ENCODE data around the gene MMP19.
"Not testable (repeated sequence)": the region's sequence is repeated elsewhere in the genome, so short reads cannot be mapped to it uniquely, and the experiment has no call there.

The MMP19 gene

DNA sequence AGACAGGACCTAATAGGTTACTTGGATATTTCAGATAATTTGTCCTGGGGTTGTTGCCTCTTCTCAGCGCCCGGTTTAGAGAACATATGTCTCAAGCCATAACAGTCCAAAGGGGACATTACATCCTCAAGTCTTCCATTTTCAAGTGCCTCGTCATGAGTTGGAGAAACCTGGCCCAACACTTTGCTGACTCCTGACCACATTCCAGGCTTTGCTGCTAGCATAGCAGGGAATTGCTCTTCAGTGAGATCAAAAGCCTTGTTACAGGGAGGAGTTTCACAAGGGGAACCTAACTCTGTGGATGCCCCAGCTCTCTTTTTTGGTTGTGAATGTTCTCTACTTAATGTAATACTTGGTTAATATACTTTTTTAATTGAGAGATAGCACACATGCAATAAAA, 8.2 kb upstream of the MMP19 start:
- TF ChIP-seq JUND (IDR thresholded peaks at IDR 0.05; ENCODE audit: low read depth), result no peak
- DNase-seq (ENCODE audit: low read depth in 1 of 2, low spot score in 1 of 2), result no peak
- in situ Hi-C loops (cut with HindIII; ENCODE audit: low pct_unique_long_range_greater_than_20kb, low sequenced_read_pairs), result no loop called here

DNA sequence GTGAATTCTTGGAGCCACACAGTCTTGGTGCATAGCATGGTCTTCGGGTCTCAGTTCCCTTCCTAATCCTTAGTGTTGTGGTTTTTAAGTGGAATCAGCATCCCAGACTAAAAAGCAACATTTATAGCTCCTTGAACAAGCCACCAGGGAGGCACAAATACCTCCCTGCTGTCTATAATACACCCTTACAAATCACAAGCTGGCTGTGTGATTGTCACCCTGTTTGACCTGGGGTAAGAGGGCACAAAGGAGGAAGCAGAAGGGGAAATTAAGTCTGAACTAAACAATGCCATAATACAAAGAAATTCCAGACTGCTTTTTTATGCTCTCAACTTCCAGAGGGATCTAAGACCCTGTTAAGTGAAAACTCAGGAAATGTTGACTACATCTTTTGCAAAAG, 7.7 kb upstream of the MMP19 start:
- DNase-seq (ENCODE audit: low read depth in 1 of 2, low spot score in 1 of 2), result no peak
- in situ Hi-C loops (cut with HindIII; ENCODE audit: low pct_unique_long_range_greater_than_20kb, low sequenced_read_pairs), result no loop called here
- TF ChIP-seq JUND (IDR thresholded peaks at IDR 0.05; ENCODE audit: low read depth), result no peak

DNA sequence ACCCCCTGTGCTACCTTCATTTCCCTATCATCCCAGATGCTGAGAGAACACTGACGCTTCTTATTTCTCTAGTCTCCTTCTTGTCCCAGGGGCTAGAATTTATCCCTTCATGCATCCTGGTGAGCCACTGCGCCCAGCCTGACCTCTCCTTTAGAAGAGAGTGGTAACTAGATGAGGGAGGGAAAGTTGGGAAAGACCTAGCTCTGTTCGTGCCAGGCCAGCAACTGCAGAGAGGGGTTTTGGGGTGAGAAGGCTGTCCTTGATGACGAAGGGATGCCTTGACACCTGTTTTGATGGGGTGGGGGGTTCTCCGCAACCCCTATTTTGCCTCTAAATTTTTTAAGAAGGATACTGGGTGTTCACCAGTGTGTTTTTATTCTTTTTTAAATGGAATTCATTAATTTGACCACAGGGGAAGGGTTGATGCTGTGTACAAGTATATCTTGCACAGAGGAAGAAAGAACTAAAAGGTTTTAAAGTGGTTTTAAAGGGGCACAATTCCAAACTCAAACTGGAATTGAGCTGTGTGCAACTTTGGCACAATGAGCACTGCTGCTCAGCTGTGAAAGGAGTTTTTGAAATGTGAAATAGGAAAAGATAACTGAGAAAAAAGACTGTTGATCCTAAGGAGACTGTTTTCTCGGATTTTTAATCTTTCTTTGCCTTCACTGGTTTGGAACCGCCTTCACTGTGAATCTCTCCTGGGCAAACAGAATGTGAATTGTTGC, 7.0 kb upstream of the MMP19 start:
- in situ Hi-C loops (cut with HindIII; ENCODE audit: low pct_unique_long_range_greater_than_20kb, low sequenced_read_pairs), result no loop called here
- no peak for DNase-seq (ENCODE audit: low read depth in 1 of 2, low spot score in 1 of 2)
- no peak for TF ChIP-seq JUND (IDR thresholded peaks at IDR 0.05; ENCODE audit: low read depth)

DNA sequence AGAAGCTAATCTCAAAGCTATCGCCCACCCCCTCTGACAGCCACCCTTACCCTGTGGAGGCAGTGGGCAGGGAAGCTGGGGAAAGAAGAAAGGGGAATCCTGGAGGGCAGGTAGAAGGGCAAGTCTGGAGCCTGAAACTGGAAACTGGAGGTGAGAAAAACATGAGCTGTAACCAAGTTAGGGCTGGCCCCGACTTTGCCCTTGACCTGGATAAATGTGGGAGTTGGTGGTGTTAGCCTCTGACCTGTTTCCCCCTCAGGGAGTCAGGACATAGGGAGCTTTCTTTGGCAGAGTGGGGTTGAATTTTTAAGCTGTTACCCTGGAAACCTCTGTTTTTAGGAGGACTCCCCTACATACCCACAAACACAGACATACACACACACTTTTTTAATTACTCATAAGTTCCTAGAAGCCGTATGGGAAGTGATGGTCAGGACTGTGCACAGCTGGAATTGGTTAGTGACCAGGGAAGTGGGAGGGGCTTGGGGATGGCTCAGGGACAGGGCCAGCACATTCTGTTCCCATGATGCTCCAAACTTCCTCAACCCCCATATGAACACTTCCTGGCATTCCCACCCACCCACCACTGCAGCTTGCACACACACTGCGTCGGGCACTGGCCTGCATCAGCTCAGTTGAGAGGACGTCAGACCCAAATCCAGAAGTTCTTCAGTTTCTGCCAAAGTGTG, 5.0 kb upstream of the MMP19 start:
- no peak for DNase-seq (ENCODE audit: low read depth in 1 of 2, low spot score in 1 of 2)
- TF ChIP-seq JUND (IDR thresholded peaks at IDR 0.05; ENCODE audit: low read depth), result no peak
- in situ Hi-C loops (cut with HindIII; ENCODE audit: low pct_unique_long_range_greater_than_20kb, low sequenced_read_pairs), result no loop called here

DNA sequence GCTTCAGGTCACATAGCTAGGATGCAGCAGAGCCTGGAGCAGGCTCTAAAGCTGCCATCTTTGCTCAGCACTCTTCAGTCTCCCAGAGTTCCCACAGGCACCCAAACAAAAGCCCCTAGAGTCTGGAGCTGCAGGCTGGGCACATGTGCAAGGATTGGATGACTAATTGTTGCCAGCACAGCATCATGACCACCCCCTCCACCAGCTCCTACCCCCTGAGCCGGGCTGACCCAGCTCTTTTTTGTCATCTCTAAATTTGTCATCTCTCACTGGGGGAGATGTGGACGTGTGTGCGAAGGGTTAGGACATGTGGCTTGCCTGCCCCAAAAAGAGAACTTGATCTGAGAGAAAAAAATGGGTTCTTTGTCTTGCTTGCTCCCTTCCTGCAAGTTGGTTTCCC, 4.3 kb upstream of the MMP19 start:
- in situ Hi-C loops (cut with HindIII; ENCODE audit: low pct_unique_long_range_greater_than_20kb, low sequenced_read_pairs), result no loop called here
- TF ChIP-seq JUND (IDR thresholded peaks at IDR 0.05; ENCODE audit: low read depth), result no peak
- no peak for DNase-seq (ENCODE audit: low read depth in 1 of 2, low spot score in 1 of 2)

DNA sequence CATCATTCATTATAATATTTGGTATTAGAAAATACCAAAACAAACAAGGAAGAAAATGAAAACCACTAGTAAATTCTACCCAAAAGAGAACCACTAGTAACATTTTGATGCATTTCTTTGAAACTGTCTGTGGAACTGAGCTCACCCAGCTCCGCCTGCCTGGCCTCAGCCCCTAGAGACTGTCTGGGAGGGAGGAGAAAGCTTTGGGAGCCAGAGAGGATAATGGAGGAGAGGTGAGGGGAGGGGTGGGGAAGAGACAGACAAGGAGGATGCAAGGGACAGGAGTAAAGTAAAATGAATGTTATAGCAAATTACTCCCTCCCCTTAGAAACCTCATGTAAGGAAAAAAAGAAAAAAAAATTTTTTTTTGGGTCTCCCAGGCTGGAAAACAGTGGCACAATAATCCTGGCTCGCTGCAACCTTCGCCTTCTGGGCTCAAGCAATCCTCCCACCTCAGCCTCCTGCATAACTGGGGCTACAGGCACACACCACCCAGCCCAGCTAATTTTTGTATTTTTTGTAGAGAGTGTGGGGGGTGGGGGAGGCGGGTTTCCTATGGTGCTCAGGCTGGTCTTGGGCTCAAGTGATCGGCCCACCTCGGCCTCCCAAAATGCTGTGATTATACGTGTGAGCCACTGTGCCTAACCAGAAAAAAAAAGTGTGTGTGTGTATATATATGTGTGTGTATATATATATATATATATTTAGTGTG, 3.2 kb upstream of the MMP19 start:
- in situ Hi-C loops (cut with HindIII; ENCODE audit: low pct_unique_long_range_greater_than_20kb, low sequenced_read_pairs), result no loop called here
- no peak for TF ChIP-seq JUND (IDR thresholded peaks at IDR 0.05; ENCODE audit: low read depth)
- no peak for DNase-seq (ENCODE audit: low read depth in 1 of 2, low spot score in 1 of 2)

DNA sequence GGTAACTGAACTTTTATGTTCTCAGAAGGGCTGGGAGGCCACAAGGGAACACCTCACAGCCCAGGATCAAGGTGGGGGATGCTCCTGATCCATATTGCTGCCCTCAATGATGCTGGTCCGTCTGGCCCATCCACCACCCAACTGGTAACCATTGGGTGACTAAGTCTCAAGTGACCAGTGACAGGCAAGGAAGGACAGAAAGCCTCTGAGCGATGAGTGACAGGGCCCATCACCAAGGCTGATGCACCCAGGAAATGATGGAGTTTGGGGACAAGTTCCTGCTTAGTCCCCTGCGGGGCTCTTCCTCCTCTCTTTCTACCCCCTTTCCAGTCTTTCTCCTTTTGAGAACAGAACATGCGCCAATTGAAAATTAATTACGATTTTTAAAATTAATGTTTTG, 2.6 kb upstream of the MMP19 start:
- in situ Hi-C loops (cut with HindIII; ENCODE audit: low pct_unique_long_range_greater_than_20kb, low sequenced_read_pairs), result no loop called here
- no peak for TF ChIP-seq JUND (IDR thresholded peaks at IDR 0.05; ENCODE audit: low read depth)
- DNase-seq (ENCODE audit: low read depth in 1 of 2, low spot score in 1 of 2), result no peak

DNA sequence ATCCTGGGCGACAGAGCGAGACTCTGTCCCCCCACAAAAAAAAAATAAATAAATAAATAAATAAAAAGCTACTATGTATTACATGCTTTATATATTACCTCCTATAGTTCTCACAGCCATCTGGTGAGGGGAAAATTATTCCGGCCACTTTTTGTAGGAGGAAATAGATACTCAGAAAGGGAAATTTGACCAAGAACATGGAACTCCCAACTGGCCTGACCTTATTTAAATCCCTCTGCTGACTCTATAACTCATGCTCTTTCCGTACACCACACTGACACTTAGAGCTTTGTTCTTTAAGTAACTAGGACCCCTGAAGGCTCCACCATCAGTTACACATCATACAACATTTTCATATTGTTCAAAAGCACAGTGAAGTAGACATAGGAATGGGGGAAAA, 2.2 kb upstream of the MMP19 start:
- TF ChIP-seq JUND (IDR thresholded peaks at IDR 0.05; ENCODE audit: low read depth), result no peak
- no peak for DNase-seq (ENCODE audit: low read depth in 1 of 2, low spot score in 1 of 2)
- in situ Hi-C loops (cut with HindIII; ENCODE audit: low pct_unique_long_range_greater_than_20kb, low sequenced_read_pairs), result no loop called here

DNA sequence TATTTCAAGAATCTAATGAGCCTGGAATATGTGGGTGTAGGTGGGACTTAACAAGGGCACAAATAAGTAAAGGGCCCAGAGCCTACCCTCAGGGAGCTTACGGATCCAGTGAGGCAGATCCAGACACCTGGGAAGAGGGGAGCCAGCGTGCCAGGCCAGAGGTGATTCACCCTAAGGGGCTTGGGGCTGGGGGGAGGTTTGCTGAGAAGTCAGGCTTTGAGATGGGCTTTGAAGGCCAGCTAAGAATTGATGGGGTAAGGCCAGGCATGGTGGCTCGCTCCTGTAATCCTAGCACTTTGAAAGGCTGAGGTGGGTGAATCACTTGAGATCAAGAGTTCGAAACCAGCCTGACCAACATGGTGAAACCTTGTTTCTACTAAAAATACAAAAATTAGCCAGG, 695 bp upstream of the MMP19 start:
- no peak for TF ChIP-seq JUND (IDR thresholded peaks at IDR 0.05; ENCODE audit: low read depth)
- no peak for DNase-seq (ENCODE audit: low read depth in 1 of 2, low spot score in 1 of 2)
- in situ Hi-C loops (cut with HindIII; ENCODE audit: low pct_unique_long_range_greater_than_20kb, low sequenced_read_pairs), result no loop called here

DNA sequence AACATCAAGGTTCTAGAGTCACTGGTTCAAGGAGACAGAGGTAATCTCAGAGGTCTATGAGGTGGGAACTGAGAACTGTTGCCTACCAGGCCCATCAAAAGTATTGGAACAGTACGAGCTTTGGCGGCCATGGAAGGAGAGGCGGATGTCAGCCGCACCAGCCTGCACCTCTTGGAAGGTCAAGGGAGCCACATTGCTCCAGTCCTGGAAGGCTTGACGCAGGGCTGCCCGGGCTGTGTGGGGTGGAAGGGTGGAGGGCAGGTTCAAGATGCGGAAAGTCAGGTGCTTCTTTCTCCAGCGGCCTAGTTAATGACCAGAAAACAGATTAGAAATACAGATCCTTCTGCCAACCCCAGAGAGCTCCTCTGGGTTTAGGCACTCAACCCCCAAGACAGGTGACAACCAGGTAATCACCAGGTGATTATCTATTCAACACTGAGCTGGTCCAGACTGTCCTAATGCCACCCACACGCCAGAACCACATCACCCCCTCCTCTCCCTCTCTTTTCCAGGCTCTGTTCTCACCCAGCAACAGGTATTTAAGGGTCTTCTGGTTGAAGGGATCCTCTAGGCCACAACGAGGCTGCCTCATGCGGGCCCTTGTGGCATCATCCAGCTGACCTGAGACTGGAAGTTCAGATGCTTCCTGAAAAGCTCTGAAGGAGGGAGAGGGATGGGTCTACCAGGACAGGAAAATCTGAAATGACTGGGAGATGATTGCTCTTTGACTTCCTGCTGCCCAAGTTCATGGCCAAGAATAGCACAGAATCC, 2.0 kb downstream of the MMP19 start:
- TF ChIP-seq JUND (IDR thresholded peaks at IDR 0.05; ENCODE audit: low read depth), result no peak
- no peak for DNase-seq (ENCODE audit: low read depth in 1 of 2, low spot score in 1 of 2)
- in situ Hi-C loops (cut with HindIII; ENCODE audit: low pct_unique_long_range_greater_than_20kb, low sequenced_read_pairs), result no loop called here

DNA sequence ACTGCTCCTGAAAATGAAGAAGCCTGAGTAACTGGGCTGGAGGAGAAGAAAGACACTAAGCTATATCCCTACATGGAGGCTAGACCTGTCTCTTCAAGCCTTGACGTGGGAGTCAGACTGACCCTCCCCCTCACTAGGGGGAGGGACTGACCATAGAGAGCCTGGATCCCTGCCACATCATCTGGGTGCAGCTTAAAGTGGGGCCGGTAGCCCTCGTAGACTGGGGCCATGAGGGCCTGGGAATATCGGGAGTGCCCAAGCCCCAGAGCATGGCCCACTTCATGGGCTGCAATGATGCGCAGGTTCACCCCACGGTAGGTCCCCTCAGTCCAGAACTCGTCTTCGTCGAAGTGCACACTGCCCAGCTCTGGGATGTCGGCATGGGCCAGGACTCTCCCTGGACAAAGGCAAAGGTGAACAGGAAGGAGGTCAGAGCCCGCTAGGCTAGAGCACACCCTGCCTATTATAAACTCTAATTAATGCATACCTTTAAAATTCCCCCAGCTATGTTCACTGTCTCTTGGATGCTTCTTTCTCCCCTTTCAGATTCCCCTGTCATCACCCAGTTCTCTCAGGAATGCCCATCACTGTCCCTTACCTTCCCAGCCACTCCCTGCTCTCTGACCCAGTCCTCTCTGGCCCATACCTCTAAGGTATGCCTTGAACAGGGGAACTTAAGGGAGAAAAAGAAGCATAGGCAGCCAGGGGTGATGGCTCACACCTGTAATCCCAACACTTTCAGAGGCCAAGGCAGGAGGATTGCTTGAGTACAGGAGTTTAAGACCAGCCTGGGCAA, 3.2 kb downstream of the MMP19 start:
- DNase-seq (ENCODE audit: low read depth in 1 of 2, low spot score in 1 of 2), result no peak
- in situ Hi-C loops (cut with HindIII; ENCODE audit: low pct_unique_long_range_greater_than_20kb, low sequenced_read_pairs), result no loop called here
- no peak for TF ChIP-seq JUND (IDR thresholded peaks at IDR 0.05; ENCODE audit: low read depth)

DNA sequence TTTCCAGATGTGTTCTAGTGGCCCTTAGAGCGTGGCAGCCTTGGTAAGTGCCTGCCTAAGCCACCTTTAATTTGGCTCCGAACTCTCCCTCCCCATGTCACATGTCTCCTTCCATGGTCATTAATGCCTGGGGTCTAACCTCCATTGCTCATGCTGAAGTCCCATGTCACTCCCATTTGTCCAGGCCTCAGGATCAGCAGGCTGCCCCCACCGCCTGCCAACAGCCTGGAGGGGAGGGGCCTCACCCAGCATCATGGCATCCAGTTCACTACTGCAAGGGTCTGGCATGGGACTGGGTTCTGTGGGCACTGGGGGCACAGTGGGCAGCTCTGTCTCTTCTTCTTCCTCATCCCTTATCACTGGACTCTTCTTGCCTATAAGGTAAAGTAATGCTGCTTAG, 4.4 kb downstream of the MMP19 start:
- no peak for TF ChIP-seq JUND (IDR thresholded peaks at IDR 0.05; ENCODE audit: low read depth)
- in situ Hi-C loops (cut with HindIII; ENCODE audit: low pct_unique_long_range_greater_than_20kb, low sequenced_read_pairs), result no loop called here

DNA sequence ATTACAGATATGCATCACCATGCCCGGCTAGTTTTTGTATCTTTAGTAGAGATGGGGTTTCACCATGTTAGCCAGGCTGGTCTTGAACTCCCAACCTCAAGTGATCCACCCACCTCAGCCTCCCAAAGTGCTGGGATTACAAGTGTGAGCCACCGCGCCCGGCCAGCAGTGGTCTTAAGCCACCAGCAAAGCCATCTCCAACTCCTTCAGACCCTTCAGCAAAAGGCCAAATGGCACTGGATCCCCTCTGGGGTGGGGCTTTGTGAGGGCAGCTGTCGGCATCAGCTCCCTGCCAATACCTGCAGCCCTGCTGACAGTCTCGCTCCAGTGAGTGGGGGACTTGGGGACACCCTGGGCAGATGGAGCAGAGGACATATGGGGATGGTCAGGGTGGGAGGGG, 8.3 kb downstream of the MMP19 start:
- DNase-seq (ENCODE audit: low read depth in 1 of 2, low spot score in 1 of 2); in situ Hi-C loops (cut with HindIII; ENCODE audit: low pct_unique_long_range_greater_than_20kb, low sequenced_read_pairs): not testable (repeated sequence)

More for the DNA sequence above, 4.4 kb downstream of the MMP19 start:
- DNase-seq (ENCODE audit: low read depth in 1 of 2, low spot score in 1 of 2), result no peak

All from T47D (cell line).